Natural killer cell (primary cell): ENCODE measurements around the gene RNASET2. TPM values are rescaled to one million over a fixed set of nuclear protein-coding genes. Genes with fewer than 3 reads are reported as not detected.

ENCODE experiments used
- ATAC-seq, 3 donors: fragments of 150-1000 bp in 2 of 3; fragments of 200-7000 bp in 1 of 3; cut with Tn5 transposase; 1 replicate in 1 of 3; 2 replicates in 2 of 3; pipeline ENCODE4 v1.10.0; 2021; ENCODE audit warnings: mild to moderate bottlenecking in 2 of 3, moderate library complexity in 2 of 3
- DNase-seq, 2 donors: peaks; one replicate each; pipeline versions ENCODE4 v3.0.0 to v3.0.0-alpha.2; 2013 to 2021; ENCODE audit warnings: mixed read lengths in 1 of 2
- H3K27ac ChIP-seq: one replicate; pipeline ENCODE4 v1.5.1; 2013; ENCODE audit warnings: mild to moderate bottlenecking, low read length
- H3K27me3 ChIP-seq: one replicate; pipeline ENCODE4 v1.6.1; 2013; ENCODE audit warnings: low read length; ENCODE audit not compliant: control insufficient read depth, insufficient read depth
- H3K36me3 ChIP-seq: one replicate; pipeline ENCODE4 v1.6.1; 2013; ENCODE audit warnings: low read length; ENCODE audit not compliant: control insufficient read depth, insufficient read depth
- H3K4me1 ChIP-seq: one replicate; pipeline ENCODE4 v1.6.1; 2013; ENCODE audit warnings: low read length; ENCODE audit not compliant: control insufficient read depth, insufficient read depth
- H3K4me3 ChIP-seq: one replicate; pipeline ENCODE4 v1.5.1; 2013; ENCODE audit warnings: low read length
- H3K9me3 ChIP-seq: one replicate; pipeline ENCODE4 v1.6.1; 2013; ENCODE audit warnings: low read length; ENCODE audit not compliant: control insufficient read depth, insufficient read depth
- H3K27ac Mint-ChIP-seq, 2 donors: one replicate each; pipeline ENCODE4 v1.8.0; 2022; ENCODE audit warnings: mild to moderate bottlenecking in 2 of 2, mixed read lengths in 2 of 2, moderate library complexity in 1 of 2
- H3K27me3 Mint-ChIP-seq, 2 donors: one replicate each; pipeline ENCODE4 v1.8.0; 2022; ENCODE audit warnings: low read depth in 2 of 2, mixed read lengths in 2 of 2
- H3K36me3 Mint-ChIP-seq: one replicate; pipeline ENCODE4 v1.8.0; 2022; ENCODE audit warnings: mixed read lengths
- H3K4me1 Mint-ChIP-seq, 2 donors: one replicate each; pipeline ENCODE4 v1.8.0; 2022; ENCODE audit warnings: mixed read lengths in 2 of 2
- H3K4me3 Mint-ChIP-seq: one replicate; pipeline ENCODE4 v1.8.0; 2022; ENCODE audit warnings: mild to moderate bottlenecking, moderate library complexity, mixed read lengths
- H3K9me3 Mint-ChIP-seq, 2 donors: one replicate each; pipeline ENCODE4 v1.8.0; 2022; ENCODE audit warnings: mixed read lengths in 2 of 2
- WGBS: methylation state at CpG from one replicate; pipeline ENCODE4 v1.1.7; 2013; ENCODE audit warnings: missing lambda C conversion rate; ENCODE audit not compliant: insufficient coverage; 5-methylcytosine and 5-hydroxymethylcytosine counted together
- intact Hi-C: fragments of 100-400 bp; cut with micrococcal nuclease; formaldehyde crosslinking; loops from one replicate; pipeline ENCODE4 v1.14.2; 2022
- total RNA-seq, 4 donors: library from RNA; stranded (reverse); fragments of 120-200 nt in 1 of 4; gene quantifications; one replicate each; pipeline versions ENCODE4 v1.2.3 to v1.2.4, GENCODE V29; 2013 to 2022
- TF ChIP-seq, protein P1 (sequence below): fragments of 200-600 bp; IDR thresholded peaks from one replicate; pipeline ENCODE4 v1.8.0; 2022; ENCODE audit warnings: antibody characterized with exemption

The RNASET2 gene
- total RNA-seq, 3 donors from 2014 or later (not counting 1 experiment from before 2014, with no cell fraction given) = 65.1 to 106 (median 84.5) TPM

DNA sequence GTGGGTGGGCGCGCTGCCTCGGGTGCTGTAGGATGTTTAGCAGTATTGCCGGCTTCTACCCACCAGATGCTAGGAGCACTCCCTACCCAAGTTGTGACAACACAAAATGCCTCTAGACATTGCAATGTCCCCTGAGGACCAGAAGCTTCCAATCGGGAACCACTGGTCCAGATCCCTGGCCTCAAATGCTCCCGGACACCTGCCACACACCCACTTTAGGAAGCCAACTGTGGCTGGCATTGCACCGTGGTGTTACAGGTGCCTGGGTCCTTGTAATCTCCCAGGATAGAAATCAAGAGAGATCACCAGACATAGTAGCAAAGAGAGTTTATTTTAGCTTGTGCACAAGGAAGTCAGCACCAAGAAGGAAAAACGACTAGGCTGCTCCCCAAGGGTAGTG lies 14.9 kb upstream of the RNASET2 start:
- 93% methylated on average over 8 of the region's 8 CpGs for WGBS
- Histone ChIP-seq H3K9me3 (no peaks in the 10 kb centered on the region), H3K4me1 (peaks cover 5% of the 10 kb centered on the region), H3K36me3 (no peaks in the 10 kb centered on the region), H3K27ac (no peak overlapping the region), H3K4me3 (no peak overlapping the region), H3K27me3 (no peaks in the 10 kb centered on the region)
- H3K4me3 Mint-ChIP-seq = no peak overlapping the region
- TF ChIP-seq, protein P1, sequence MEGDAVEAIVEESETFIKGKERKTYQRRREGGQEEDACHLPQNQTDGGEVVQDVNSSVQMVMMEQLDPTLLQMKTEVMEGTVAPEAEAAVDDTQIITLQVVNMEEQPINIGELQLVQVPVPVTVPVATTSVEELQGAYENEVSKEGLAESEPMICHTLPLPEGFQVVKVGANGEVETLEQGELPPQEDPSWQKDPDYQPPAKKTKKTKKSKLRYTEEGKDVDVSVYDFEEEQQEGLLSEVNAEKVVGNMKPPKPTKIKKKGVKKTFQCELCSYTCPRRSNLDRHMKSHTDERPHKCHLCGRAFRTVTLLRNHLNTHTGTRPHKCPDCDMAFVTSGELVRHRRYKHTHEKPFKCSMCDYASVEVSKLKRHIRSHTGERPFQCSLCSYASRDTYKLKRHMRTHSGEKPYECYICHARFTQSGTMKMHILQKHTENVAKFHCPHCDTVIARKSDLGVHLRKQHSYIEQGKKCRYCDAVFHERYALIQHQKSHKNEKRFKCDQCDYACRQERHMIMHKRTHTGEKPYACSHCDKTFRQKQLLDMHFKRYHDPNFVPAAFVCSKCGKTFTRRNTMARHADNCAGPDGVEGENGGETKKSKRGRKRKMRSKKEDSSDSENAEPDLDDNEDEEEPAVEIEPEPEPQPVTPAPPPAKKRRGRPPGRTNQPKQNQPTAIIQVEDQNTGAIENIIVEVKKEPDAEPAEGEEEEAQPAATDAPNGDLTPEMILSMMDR = no peak
- ATAC-seq = no peak
- intact Hi-C loops = no loop called here
- no peaks in the 10 kb centered on the region for H3K27me3 Mint-ChIP-seq
- H3K4me1 Mint-ChIP-seq = peaks cover 10 to 12% of the 10 kb centered on the region in 2 donors
- no peak overlapping the region for H3K27ac Mint-ChIP-seq
- no peaks in the 10 kb centered on the region for H3K9me3 Mint-ChIP-seq
- DNase-seq = no peak
- H3K36me3 Mint-ChIP-seq = no peaks in the 10 kb centered on the region

DNA sequence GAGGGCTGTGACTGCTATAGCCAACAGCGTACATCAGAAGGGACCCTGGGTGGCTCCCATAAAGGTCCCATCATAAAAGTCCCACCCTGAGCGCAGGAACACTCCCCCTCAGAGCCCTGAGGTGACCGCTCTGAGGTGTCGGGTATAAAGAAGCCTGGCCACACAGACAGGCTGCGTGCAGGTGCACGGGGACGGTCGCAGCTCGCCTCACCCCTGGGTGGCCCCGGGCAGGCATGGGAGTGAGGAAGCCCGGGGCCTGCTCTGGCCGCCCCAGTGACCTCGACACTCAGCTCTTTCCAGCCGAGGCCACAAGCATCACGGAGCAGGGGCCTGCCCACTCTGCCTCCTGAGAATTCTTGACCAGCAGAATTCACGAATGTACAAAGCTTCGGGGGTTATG lies 14.4 kb upstream of the RNASET2 start:
- H3K4me1 ChIP-seq = peaks cover 5% of the 10 kb centered on the region
- no peak for DNase-seq
- Mint-ChIP-seq H3K27me3 (no peaks in the 10 kb centered on the region), H3K36me3 (no peaks in the 10 kb centered on the region), H3K4me1 (peaks cover 10 to 12% of the 10 kb centered on the region in 2 donors), H3K9me3 (no peaks in the 10 kb centered on the region), H3K27ac (no peak overlapping the region), H3K4me3 (no peak overlapping the region)
- no peaks in the 10 kb centered on the region for H3K36me3 ChIP-seq
- no peak overlapping the region for H3K27ac ChIP-seq
- 95% methylated on average over 17 of the region's 17 CpGs for WGBS
- no peak for ATAC-seq
- no peaks in the 10 kb centered on the region for H3K9me3 ChIP-seq
- intact Hi-C loops = no loop called here
- H3K4me3 ChIP-seq = no peak overlapping the region
- TF ChIP-seq, protein P1 = no peak
- H3K27me3 ChIP-seq = no peaks in the 10 kb centered on the region

DNA sequence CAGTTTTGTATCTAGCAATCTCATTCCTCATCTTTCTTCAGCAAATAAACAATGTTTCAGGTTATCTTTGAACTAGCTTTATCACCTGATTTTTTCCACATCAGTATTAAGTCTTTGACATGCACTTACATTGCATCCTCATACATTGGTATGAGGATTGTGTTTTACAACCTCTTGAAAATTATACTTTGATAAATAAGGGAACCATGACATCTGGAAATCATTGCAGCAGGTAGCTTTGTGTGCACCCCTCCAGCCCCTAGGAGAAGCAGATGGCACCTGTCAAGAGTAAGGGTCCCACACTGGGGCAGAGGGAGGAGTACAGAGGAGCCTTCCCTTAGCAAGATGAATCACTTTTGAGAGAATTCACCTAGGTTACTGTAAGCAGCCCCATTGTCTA lies 13.7 kb upstream of the RNASET2 start:
- intact Hi-C loops = no loop called here
- Mint-ChIP-seq H3K36me3 (no peaks in the 10 kb centered on the region), H3K27ac (no peak overlapping the region), H3K27me3 (no peaks in the 10 kb centered on the region), H3K4me3 (no peak overlapping the region), H3K9me3 (no peaks in the 10 kb centered on the region), H3K4me1 (peaks cover 10 to 12% of the 10 kb centered on the region in 2 donors)
- no peak overlapping the region for H3K4me3 ChIP-seq
- H3K27ac ChIP-seq = no peak overlapping the region
- H3K9me3 ChIP-seq = no peaks in the 10 kb centered on the region
- ATAC-seq (no peak), DNase-seq (no peak)
- no peaks in the 10 kb centered on the region for H3K36me3 ChIP-seq
- H3K27me3 ChIP-seq = no peaks in the 10 kb centered on the region
- peaks cover 5% of the 10 kb centered on the region for H3K4me1 ChIP-seq
- TF ChIP-seq, protein P1 = no peak

GRCh38 chr6:166969390-166970002 lies 13.1 kb upstream of the RNASET2 start:
- no peak overlapping the region for H3K4me3 ChIP-seq
- H3K27ac Mint-ChIP-seq = no peak overlapping the region
- H3K36me3 Mint-ChIP-seq = no peaks in the 10 kb centered on the region
- H3K9me3 ChIP-seq = no peaks in the 10 kb centered on the region
- 29% methylated on average over 8 of the region's 8 CpGs for whole genome bisulfite sequencing
- H3K27me3 ChIP-seq = no peaks in the 10 kb centered on the region
- no peaks in the 10 kb centered on the region for H3K27me3 Mint-ChIP-seq
- ATAC-seq (peak in 1 of 3 donors; percentile 27), DNase-seq (peak in 1 of 2 donors; percentile 49)
- TF ChIP-seq, protein P1 = no peak
- H3K36me3 ChIP-seq = no peaks in the 10 kb centered on the region
- no peak overlapping the region for H3K27ac ChIP-seq
- H3K4me1 ChIP-seq = peaks cover 5% of the 10 kb centered on the region
- H3K4me3 Mint-ChIP-seq = peak overlapping the region; percentile 13
- peaks cover 10 to 12% of the 10 kb centered on the region in 2 donors for H3K4me1 Mint-ChIP-seq
- H3K9me3 Mint-ChIP-seq = no peaks in the 10 kb centered on the region
- intact Hi-C loops = no loop called here
